GM18858 (cell line): ENCODE measurements around the gene GTF2H4.

ENCODE experiments used
- ATAC-seq: cut with Tn5 transposase; IDR thresholded peaks from one replicate; pipeline ENCODE4 v1.9.1; 2021; ENCODE audit not compliant: unreplicated experiment

Gene GTF2H4

DNA sequence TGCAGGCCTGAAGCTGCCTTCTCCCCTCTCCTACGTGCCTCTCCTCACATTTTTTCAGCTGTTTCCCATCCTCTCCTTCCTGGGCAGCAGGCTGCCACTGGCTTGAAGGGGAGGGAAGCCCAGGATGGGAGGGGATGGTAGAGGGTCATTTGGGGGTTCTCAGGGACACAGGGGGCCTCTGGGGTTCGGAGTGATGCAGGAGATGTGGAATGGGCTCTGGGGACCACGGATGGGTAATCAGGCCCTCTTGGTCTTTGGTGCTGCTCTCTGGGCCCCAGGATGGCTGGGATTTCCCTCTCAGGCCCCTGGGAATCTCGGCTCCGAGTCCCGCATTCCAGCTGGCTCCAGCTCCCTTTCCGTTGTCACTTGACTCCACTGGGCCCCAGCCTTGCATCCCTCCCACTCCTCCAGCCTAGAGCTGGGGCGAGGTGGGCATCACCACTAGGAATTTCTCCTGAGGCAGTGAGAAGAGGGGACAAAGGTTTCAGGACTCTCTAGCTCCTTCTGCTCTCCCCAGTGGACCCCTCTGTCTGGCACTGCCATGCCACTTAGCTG lies 25.7 kb upstream of the GTF2H4 start:
- ATAC-seq: no peak

DNA sequence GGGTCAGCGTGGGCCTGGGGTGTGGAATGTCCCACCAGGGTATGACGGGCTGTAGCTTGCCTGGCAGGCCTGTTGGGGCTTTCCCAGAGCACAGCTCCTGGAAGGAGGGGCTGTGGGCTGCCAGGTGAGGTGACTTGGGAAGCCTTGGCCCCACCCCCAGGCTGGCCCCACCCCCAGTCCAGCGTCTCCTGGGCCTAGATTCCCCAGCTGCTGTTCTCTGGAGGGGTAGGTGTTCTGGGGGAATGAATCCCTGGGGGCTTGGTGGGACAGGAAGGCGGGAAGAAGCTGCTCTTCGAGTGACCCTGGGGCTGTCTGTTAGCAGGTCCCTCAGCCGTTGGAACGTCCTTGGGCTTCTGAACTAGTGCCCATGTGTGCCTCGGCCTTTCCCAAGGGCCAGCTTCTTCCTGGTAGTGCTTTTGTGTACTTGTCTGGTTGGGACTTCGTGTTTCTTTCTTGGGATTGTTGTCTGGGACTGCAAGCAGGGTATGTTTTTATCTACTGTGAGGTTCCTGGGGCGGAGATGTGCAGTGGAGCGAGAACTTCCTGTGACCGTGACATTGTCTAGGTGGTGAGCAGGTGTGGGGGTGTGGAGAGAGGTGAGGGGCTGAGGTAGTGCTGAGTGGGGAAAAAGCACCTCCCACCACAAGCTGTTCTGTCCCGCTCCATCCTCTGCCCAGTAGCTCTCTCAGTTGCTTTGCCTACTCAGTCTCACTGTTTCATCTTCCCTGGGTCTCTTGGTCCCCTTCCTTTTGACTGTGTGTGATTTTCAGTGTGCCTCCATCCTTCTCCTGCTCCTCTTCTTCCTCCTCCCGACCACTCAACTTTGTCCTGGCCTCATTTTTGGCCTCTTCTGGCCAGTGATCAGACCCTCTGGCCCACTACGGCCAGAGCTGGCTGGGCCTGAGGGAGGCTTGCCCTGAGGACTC lies 25.0 kb upstream of the GTF2H4 start:
- ATAC-seq: no peak

DNA sequence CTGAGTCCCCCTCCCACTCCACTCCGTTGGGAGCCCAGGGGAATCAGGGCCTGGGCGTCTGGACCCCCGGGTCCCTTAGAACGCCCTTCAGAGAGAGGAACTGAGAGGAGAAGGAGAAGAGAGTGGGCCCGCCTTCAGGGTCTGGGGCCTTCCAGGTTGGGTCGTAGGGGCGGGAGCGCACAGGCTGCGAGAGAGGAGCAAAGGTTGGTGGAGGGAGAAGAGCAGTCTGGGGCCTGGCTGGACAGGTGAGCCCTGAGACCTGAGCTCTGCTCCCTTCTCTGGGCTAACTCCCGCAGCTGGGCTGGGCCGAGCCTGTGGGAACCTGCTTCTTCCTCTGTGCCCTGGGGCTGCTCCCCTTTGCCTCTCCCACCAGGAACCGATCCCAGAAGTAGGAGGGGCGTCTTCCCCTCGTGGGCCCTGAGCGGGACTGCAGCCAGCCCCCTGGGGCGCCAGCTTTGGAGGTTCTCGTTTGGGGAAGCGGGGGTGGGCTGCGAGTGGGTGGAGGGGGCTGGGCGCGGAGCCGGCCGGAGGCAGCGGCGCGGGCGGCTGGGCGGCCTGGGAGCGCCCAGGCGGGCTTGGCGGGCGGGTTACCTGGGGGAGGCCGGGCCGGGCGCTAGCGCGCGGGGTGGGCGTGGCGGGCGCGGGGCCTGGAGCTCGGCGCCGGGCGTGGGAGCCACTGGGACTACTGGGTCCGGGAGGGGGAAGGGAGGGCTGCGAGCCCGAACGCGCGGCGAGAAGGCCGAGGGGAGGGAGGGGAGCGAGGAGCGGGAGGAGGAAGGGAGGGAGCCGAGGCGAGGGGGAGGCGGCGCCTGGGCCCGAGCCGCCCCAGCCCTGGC lies 24.1 kb upstream of the GTF2H4 start, which contains the start of gene DDR1:
DDR1 (plus strand) TSS at position 835 of the 836 bp plus-strand sequence. CDS start 4,211 bp downstream, outside the sequence.
- no peak for ATAC-seq

DNA sequence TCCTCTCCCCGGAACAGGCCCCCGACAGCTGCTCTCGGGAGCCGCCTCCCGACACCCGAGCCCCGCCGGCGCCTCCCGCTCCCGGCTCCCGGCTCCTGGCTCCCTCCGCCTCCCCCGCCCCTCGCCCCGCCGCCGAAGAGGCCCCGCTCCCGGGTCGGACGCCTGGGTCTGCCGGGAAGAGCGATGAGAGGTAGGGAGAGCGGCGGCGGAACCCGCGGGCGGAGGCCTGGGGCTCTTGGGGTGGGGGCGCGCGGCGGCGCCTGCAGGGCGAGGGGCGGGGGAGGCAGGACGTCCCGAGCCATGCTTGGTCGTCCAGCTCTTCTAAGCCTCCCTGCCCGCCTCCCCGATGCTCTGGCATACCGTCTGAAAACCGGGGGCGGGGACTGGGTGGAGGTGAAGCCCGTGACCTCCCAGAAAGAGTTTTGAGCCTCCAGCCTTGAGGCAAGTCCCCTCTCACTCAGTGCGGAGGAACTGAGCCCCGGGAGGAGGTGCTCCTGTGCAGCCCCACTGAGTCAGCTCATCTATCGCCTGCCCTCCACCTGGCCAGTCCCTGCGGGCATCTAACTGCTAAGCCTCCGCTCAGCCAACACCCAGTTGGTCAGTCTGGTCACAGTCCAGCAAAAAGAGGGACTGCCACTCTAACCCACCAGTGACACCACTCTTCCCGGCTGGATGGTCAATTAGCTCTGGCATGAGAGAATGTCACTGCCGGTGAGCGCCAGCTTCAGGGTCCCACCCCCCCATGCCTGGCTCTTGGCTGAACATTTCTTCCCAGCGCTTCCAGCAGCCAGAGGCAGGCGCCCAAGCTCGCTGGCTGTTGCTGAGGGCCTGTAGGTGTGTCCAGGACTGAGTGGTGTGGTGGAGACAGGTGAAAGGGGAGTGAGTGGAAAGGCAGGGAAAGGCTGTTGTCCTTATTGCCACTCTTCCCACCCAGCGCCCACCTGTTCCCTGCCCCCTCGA lies 23.2 kb upstream of the GTF2H4 start:
- ATAC-seq: no peak

DNA sequence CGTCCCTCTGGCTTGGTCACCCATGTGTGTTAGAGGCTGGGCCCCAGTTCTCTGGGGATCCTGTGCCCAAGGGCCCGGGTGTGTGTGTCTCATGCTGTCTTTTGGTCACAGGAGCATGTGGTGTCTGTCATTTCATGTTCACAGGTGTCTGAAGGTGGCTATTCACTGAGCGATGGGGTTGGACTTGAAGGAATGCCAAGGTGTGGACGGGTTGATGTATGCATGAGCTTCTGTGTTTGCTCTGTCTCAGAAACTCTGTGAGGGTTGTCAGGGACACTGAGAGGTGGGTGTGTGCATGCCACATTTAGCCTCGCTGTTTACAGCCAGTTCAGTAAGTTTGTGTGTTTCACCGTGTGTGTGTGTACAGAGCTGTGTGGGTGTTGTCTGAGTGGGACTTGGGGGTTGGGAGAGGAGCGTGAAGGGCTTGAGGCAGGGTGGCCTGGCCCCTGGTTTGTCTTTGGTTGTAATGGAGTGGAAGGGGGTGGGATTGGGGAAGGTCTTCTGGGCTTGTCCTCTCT lies 22.5 kb upstream of the GTF2H4 start:
- no peak for ATAC-seq

DNA sequence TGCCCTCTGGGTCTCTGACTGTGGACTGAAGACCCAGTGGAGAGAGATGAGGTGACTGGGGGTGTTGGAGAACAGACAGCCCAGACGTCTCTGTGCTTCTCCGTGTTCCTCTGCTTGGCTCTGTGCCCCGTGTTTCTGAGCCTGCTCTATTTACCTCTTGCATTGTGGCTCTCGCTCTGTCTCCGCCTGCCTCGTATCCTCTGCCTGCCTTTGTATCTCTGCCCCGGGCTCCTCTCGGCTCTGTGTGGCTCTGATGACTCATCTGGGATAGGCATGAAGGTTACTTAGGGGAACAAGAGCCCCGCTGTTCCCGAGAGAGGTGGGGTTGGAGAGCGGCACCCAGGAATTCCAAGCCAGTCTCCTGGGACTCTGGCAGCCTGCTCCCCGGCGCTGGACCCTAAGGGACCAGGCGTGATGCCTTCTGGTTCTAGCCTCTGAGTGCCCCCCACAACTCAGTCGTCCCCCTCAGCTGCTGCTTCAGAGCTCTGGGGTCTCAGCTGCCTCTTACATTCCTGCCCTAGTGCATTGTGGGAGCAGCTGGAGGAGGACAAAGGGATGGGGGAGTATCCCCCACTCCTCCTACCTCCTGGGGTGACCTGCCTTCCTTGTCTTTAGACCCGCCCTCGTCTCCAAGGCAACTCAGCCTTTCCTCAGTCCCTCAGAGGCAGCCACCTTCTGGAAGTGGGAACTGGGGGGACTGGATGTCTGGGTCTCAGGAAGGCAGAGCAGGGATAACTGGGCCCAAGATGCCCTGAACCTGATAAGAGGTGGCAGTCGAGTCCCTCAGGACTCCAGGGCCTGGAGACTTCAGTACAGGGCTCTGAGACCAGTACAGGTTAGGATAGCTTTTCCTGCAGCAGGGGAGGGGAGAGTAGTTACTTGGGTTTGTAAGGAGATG lies 21.8 kb upstream of the GTF2H4 start:
- no peak for ATAC-seq

DNA sequence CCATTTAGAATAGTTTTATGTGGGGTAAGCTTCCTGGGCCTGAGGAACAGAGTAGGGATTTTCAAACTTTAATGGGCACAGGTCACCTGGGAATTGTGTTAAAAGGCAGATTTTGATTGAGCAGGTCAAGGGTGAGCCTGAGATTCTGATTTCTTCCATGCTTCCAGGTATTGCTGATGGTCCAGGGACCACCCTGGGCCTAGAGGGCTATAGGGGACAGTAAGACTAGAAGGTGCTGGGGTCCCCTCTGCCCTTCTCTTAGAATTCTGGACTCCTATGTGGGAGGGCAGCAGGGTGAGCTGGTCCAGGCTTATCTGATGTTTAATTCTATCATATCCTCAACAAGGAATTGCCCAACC lies 21.1 kb upstream of the GTF2H4 start:
- ATAC-seq: no peak

DNA sequence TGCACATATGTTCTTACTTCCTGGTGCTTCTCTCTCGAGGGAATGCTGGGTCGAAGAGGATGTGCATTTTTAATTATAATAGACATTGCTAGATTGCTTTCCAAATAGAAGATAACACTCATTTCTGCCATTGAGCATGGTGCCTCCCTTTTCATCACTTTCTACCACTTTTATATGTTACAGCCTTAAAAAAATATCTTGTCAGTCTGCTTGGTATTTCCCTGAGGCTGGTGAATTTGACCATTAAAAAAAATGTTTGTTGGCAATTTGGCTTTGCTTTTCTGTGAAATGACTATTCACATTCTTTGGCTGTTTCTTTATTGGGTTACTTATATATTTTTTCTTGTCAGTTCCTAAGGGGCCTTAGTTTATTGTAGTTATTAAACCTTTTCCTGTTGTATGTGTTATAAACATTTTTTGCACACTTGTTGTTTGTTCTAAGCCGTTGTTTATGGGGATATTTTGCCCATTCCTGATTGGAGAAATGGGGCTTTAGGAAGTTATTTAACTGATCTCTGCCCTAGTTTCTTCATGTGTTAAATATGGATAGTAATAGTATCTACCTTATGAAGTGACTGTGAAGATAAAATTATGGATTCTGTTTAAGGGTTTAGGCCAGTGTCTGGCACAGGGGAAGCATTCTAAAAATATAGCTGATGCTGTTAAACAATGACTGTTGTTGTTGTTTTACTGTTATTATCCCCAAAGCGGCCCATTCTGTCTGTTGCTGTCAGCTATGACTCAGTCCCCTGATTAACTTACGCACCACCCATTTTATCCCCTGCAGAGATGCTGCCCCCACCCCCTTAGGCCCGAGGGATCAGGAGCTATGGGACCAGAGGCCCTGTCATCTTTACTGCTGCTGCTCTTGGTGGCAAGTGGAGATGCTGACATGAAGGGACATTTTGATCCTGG lies 19.8 kb upstream of the GTF2H4 start:
- no peak for ATAC-seq

DNA sequence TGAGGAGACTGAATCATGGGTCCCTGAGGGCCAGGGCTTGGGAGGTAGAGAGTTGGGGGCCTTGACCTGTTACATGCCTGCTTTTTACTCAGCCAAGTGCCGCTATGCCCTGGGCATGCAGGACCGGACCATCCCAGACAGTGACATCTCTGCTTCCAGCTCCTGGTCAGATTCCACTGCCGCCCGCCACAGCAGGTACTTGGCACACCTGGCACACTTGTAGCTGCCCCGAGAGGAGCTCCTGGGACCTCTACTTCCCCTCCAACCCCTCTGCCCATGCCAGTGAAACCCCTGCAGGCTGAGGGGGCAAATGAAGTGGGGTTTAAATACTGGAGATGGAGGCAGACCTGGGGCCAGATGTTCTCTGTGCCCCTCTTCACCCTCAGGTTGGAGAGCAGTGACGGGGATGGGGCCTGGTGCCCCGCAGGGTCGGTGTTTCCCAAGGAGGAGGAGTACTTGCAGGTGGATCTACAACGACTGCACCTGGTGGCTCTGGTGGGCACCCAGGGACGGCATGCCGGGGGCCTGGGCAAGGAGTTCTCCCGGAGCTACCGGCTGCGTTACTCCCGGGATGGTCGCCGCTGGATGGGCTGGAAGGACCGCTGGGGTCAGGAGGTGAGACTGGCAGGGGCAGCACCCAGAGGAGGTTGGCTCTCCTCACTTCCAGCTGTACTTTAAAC lies 19.1 kb upstream of the GTF2H4 start:
- no peak for ATAC-seq

DNA sequence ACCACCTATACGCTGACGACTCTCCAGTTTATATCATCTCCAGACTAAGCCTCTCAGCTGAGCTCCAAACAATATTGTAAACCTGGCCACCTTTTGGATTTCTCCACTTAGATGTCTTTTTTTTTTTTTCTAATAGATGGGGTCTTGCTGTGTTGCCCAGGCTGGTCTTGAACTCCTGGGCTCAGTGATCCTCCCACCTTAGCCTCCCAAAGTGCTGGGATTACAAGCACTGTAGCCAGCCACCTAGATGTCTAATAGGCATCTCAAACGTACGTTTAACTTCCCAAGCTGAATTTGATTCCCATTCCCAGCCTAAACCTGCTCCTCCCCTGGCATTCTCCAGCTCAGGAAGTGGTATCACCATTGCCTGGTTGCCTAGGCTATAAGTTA lies 18.5 kb upstream of the GTF2H4 start:
- no peak for ATAC-seq

DNA sequence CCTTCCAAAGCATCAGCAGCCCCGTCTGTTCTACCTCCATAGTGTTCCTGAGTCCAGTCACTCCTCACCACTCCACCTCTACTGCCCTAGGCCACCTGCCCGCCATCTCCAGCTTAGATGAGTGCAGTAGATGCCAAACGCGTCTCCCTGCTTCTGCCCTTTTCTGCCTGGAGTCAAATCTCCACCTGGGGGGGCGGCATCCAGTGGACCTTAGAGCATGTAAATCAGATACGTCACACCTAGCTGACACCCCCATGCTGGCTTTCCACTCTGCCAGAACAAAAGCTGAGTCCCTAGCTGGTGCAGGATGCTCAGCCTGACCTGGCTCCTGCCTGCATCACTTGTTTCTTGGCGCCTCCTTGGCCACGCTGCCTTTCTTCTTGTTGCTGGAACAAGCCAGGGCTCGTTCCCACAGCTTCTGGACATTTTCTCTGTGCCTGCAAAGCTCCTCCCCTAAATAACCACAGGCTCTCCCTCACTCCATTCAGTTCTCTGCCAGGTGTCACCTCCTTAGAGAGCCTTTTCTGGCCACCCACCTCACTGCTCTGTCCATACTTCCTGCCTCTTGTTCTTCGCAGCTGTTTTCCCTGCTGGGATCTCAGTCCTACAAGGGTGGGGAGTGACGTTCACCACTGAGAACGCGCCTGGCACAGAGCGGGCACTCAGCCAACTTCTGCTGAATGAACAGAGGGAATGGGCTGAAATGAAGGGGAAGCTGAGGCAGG lies 17.9 kb upstream of the GTF2H4 start:
- no peak for ATAC-seq

DNA sequence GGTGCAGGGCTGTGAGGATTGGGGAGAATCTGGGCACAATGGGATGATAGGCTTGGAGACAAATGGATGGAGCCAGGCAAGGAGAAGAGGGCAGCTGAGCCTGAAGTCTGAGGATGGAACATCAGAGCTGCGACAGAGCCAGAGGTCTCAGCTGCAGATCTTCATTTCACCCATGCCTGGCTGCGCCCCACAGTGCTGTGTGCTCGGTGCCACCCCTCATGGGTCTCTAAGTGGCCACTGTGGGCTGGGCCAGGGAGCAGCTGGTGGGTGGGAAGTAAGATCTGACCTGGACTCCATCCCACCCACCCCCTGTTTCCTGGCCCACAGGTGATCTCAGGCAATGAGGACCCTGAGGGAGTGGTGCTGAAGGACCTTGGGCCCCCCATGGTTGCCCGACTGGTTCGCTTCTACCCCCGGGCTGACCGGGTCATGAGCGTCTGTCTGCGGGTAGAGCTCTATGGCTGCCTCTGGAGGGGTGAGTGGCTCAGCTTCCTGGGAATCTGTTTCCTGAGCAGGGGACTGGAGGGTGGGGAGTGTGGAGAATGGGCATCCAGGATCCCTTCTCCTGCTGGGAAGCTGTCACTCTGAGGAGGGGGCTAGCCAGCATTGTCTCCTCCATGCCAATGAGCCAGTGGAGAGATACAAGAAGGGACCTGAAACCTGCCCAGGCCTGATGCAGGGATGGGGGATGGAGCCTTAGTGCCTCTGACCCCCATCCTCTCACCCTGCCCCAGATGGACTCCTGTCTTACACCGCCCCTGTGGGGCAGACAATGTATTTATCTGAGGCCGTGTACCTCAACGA lies 17.2 kb upstream of the GTF2H4 start:
- no peak for ATAC-seq

DNA sequence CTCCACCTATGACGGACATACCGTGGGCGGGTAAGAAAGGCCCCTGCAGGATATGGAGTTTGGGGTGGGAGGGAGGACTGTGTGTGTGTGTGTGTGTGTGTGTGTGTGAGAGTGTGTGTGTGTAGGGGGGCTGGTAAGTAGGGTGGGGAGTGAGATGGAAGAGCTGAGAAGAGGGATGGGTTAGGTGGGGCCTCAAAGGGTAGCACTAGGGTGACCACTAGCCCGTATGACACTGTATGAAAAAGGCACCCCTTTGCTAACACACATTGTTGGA lies 16.6 kb upstream of the GTF2H4 start:
- no peak for ATAC-seq

DNA sequence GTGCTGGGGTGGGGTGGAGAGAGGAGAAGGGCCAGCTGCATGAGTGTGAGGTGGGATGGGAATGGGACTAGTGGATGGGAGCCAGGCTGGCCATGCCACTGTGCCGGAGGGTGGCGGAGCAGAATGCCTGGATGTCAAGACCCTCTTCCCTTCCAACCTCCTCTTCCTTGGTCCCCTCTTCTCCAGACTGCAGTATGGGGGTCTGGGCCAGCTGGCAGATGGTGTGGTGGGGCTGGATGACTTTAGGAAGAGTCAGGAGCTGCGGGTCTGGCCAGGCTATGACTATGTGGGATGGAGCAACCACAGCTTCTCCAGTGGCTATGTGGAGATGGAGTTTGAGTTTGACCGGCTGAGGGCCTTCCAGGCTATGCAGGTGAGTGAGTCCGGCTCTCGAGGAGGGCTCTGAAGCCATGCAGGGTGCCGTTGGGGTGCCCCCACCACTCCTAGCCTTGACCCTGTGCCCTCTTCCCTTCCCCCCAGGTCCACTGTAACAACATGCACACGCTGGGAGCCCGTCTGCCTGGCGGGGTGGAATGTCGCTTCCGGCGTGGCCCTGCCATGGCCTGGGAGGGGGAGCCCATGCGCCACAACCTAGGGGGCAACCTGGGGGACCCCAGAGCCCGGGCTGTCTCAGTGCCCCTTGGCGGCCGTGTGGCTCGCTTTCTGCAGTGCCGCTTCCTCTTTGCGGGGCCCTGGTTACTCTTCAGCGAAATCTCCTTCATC lies 16.0 kb upstream of the GTF2H4 start:
- ATAC-seq: no peak

DNA sequence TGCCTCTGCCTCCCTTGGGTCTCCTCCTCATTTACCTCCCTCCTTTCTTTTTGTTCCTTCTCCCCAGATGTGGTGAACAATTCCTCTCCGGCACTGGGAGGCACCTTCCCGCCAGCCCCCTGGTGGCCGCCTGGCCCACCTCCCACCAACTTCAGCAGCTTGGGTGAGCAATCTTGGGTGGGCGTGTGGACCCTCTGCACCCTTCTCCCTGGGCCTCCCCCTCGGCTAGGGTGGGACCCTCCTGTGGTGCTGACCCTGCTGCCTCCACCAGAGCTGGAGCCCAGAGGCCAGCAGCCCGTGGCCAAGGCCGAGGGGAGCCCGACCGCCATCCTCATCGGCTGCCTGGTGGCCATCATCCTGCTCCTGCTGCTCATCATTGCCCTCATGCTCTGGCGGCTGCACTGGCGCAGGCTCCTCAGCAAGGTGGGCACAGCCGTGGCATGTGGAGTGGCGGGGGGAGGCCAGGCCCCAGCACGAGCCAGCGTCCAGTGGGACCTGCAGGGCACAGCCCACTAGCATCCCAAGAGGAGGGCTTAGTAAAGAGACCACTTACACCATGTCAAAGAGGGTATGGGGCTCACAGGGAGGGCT lies 14.9 kb upstream of the GTF2H4 start:
- ATAC-seq: no peak
